ENCODE measurements around the gene JUNB.
A peak's percentile ranks its signal among the peaks of the same experiment; 100 is the strongest.

JUNB gene

GRCh38 chr19:12791345-12792050 lies at the start of gene JUNB:
TSS of gene JUNB (plus strand) at chr19:12791486. CDS start at chr19:12791772, 286 bp downstream.
- DNase-seq: peak; percentile 88 to 98 (median 94)

- DNase-seq: no peak
Measured at GRCh38 chr19:12745166-12745897, 46.0 kb upstream of the JUNB start.

GRCh38 chr19:12748489-12748888 lies 42.8 kb upstream of the JUNB start:
- no peak for DNase-seq

GRCh38 chr19:12749938-12750521 lies 41.3 kb upstream of the JUNB start:
- no peak for DNase-seq

GRCh38 chr19:12750851-12751250 lies 40.4 kb upstream of the JUNB start:
- DNase-seq: no peak

- DNase-seq: no peak
Measured at GRCh38 chr19:12751635-12752034, 39.7 kb upstream of the JUNB start, which contains the start of gene BEST2. TSS of gene BEST2 (plus strand) at chr19:12751791. CDS start at chr19:12752593, 802 bp downstream.

GRCh38 chr19:12752056-12752781 lies 39.1 kb upstream of the JUNB start:
- no peak for DNase-seq

- DNase-seq: no peak
Measured at GRCh38 chr19:12754465-12755196, 36.7 kb upstream of the JUNB start.

- no peak for DNase-seq
Measured at GRCh38 chr19:12756150-12756883, 35.0 kb upstream of the JUNB start.

- peak in 3 of 4 experiments; percentile 21 to 56 (median 29) for DNase-seq
Measured at GRCh38 chr19:12757544-12758274, 33.6 kb upstream of the JUNB start.

GRCh38 chr19:12759686-12760085 lies 31.6 kb upstream of the JUNB start:
- no peak for DNase-seq

GRCh38 chr19:12763100-12763499 lies 28.2 kb upstream of the JUNB start:
- no peak for DNase-seq

GRCh38 chr19:12764698-12765097 lies 26.6 kb upstream of the JUNB start:
- DNase-seq: no peak

- peak in 2 of 4 experiments; percentile 81 to 82 for DNase-seq
Measured at GRCh38 chr19:12766051-12766521, 25.2 kb upstream of the JUNB start.

GRCh38 chr19:12767150-12767549 lies 24.1 kb upstream of the JUNB start:
- DNase-seq: no peak

- no peak for DNase-seq
Measured at GRCh38 chr19:12767666-12768065, 23.6 kb upstream of the JUNB start.

GRCh38 chr19:12769689-12770088 lies 21.6 kb upstream of the JUNB start:
- peak in 2 of 4 experiments; percentile 14 to 23 for DNase-seq

- no peak for DNase-seq
Measured at GRCh38 chr19:12770922-12771321, 20.4 kb upstream of the JUNB start.

- DNase-seq: no peak
Measured at GRCh38 chr19:12772323-12772722, 19.0 kb upstream of the JUNB start.

GRCh38 chr19:12773571-12773970 lies 17.7 kb upstream of the JUNB start:
- no peak for DNase-seq
